HepG2 (cell line): ENCODE results near the gene PDIA5.

ENCODE experiments used
- ATAD3A ChIP-seq: sonication (generic); formaldehyde crosslinking; IDR thresholded peaks from 2 replicates; pipeline ENCODE4 v1.4.0; 2020; ENCODE audit warnings: missing genetic modification reagents
- CHD4 ChIP-seq: fragments of 200-600 bp; sonication (generic); IDR thresholded peaks from 2 replicates; pipeline ENCODE4 v1.7.0; 2017; ENCODE audit warnings: mild to moderate bottlenecking, low read length, borderline replicate concordance
- KDM4B ChIP-seq: sonication (generic); formaldehyde crosslinking; IDR thresholded peaks from 2 replicates; pipeline ENCODE4 v1.4.0; 2020; ENCODE audit warnings: missing genetic modification reagents
- NONO ChIP-seq, 2 experiments: fragments of 450-650 bp in 1 of 2; sonication (generic) in 1 of 2; formaldehyde crosslinking in 1 of 2; IDR thresholded peaks in 1 of 2; conservative IDR thresholded peaks in 1 of 2; 2 replicates each; pipeline versions ENCODE4 v1.6.1 to v1.8.0; 2017 to 2022; ENCODE audit warnings: mild to moderate bottlenecking in 1 of 2, missing genetic modification reagents in 1 of 2, moderate library complexity in 1 of 2
- POLR2AphosphoS5 ChIP-seq: IDR thresholded peaks from 2 replicates; pipeline ENCODE4 v1.6.1; 2012; ENCODE audit warnings: low read depth, low read length
- SP1 ChIP-seq, 2 experiments: fragments of 450-650 bp in 1 of 2; sonication (generic) in 1 of 2; formaldehyde crosslinking in 1 of 2; IDR thresholded peaks; 2 replicates each; pipeline versions ENCODE4 v1.4.0 to v1.6.1; 2016 to 2020; ENCODE audit warnings: missing genetic modification reagents in 1 of 2
- ZNF792 ChIP-seq: IDR thresholded peaks from 2 replicates; pipeline ENCODE4 v1.6.1; 2016
- ZNF850 ChIP-seq: sonication (generic); formaldehyde crosslinking; conservative IDR thresholded peaks from 2 replicates; pipeline ENCODE4 v1.9.0; 2021; ENCODE audit warnings: mild to moderate bottlenecking, missing genetic modification reagents
- TF ChIP-seq, protein P1 (sequence below): sonication (generic); formaldehyde crosslinking; IDR thresholded peaks from 2 replicates; pipeline ENCODE4 v1.8.1; 2023; ENCODE audit warnings: missing genetic modification reagents, inconsistent platforms, borderline replicate concordance
- TF ChIP-seq, protein P2 (sequence below): sonication (generic); formaldehyde crosslinking; IDR thresholded peaks from 2 replicates; pipeline ENCODE4 v1.5.0; 2020; ENCODE audit warnings: mild to moderate bottlenecking, missing genetic modification reagents, moderate library complexity

DNA sequence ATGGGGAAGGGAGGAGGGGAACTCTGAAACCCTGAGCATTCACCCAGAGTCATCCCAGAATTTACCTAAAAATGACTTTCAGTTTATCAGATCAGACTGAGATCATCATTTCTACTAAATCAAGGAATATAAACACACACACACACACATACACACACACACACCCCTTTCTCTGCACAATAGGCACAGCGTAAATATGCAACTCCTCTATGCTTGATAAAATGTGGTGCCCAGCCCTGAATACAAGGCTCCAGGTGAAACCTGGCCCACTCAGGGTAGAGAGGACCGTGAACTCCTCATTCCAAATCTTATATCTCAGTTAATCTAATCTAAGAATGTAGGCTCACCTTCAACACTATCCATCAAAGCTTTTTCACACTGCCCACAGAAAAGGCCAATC is 103.1 kb downstream of the PDIA5 start:
- TF ChIP-seq POLR2AphosphoS5 (no peak), ZNF850 (CRISPR knock-in tag) (no peak), ATAD3A (CRISPR knock-in tag) (no peak), ZNF792 (no peak), CHD4 (no peak), SP1 (IDR thresholded peaks at IDR 0.05) (no peak), SP1 (CRISPR knock-in tag; IDR thresholded peaks at IDR 0.05) (no peak), NONO (IDR thresholded peaks at IDR 0.05) (no peak), NONO (CRISPR knock-in tag; conservative IDR thresholded peaks at IDR 0.05) (no peak), KDM4B (CRISPR knock-in tag) (no peak)
- TF ChIP-seq, protein P1, sequence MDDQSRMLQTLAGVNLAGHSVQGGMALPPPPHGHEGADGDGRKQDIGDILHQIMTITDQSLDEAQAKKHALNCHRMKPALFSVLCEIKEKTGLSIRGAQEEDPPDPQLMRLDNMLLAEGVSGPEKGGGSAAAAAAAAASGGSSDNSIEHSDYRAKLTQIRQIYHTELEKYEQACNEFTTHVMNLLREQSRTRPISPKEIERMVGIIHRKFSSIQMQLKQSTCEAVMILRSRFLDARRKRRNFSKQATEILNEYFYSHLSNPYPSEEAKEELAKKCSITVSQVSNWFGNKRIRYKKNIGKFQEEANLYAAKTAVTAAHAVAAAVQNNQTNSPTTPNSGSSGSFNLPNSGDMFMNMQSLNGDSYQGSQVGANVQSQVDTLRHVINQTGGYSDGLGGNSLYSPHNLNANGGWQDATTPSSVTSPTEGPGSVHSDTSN (CRISPR knock-in tag), result no peak
- TF ChIP-seq, protein P2, sequence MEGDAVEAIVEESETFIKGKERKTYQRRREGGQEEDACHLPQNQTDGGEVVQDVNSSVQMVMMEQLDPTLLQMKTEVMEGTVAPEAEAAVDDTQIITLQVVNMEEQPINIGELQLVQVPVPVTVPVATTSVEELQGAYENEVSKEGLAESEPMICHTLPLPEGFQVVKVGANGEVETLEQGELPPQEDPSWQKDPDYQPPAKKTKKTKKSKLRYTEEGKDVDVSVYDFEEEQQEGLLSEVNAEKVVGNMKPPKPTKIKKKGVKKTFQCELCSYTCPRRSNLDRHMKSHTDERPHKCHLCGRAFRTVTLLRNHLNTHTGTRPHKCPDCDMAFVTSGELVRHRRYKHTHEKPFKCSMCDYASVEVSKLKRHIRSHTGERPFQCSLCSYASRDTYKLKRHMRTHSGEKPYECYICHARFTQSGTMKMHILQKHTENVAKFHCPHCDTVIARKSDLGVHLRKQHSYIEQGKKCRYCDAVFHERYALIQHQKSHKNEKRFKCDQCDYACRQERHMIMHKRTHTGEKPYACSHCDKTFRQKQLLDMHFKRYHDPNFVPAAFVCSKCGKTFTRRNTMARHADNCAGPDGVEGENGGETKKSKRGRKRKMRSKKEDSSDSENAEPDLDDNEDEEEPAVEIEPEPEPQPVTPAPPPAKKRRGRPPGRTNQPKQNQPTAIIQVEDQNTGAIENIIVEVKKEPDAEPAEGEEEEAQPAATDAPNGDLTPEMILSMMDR (CRISPR knock-in tag), result no peak
